GM18508 (cell line): ENCODE measurements around the gene VAMP1.
"Not testable (repeated sequence)": the region's sequence is repeated elsewhere in the genome, so short reads cannot be mapped to it uniquely, and the experiment has no call there.

Experiments used
- ATAC-seq: cut with Tn5 transposase; IDR thresholded peaks from one replicate; pipeline ENCODE4 v1.9.1; 2021; ENCODE audit warnings: moderate number of reproducible peaks; ENCODE audit not compliant: insufficient read depth, unreplicated experiment

Gene VAMP1

GRCh38 chr12:6471989-6472360, 1.5 kb upstream of the VAMP1 start:
- ATAC-seq: no peak

DNA sequence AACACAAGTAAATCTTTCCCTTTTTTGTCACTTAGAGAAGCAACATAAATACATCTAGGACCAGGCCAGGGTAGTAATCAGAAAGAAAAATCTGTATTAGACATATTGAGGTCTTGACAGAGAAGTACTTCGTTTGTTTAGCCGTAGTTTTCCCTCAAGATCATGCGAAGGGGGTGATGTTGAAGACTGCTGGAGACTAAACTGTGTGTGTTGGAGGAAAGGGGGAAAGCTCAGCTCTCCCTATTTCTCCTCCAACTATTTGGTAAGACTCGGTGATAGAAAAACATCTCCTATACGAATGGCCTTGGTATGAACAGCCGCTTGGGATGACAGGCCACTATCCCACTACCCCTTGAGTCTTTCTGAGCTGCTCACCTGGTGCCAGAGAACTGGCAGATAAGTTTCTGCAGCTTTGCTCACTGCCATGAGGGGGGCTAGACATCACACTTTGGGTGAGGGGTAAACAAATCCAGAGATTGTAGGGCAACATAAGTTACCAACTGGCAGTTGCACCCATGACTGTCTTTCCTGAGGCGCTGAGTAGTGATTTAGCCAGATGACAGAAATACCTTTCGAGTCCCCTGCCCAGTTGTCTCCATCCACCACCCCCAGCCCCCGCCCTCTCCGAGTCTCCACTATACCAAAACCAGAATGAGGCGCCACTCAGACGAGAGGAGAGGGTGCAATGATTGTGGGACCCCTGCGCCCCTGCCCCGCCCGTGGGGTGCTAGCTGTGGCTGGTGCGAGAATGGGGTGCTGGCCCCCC, 685 bp downstream of the VAMP1 start:
- ATAC-seq: no peak

DNA sequence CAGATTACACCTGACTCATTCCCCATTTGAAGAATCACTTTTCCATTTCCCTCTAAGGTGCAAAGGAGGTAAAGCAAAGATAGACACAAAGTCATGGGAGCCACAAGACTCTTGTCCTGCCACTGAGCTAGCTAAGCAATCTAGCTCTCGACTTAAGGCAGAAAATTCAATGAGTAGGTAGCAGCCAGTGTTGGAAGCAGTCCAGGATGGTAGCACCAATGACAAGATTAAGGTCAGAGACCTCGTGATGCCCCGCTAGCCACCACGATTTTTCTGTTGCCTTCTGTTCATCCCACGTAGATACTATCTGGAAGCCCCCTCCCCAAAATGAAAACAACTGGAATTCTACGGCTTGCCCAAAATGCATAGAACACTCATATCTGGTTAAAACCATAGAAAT, 1.4 kb downstream of the VAMP1 start:
- ATAC-seq: no peak

GRCh38 chr12:6468283-6468575, 2.2 kb downstream of the VAMP1 start:
- no peak for ATAC-seq

DNA sequence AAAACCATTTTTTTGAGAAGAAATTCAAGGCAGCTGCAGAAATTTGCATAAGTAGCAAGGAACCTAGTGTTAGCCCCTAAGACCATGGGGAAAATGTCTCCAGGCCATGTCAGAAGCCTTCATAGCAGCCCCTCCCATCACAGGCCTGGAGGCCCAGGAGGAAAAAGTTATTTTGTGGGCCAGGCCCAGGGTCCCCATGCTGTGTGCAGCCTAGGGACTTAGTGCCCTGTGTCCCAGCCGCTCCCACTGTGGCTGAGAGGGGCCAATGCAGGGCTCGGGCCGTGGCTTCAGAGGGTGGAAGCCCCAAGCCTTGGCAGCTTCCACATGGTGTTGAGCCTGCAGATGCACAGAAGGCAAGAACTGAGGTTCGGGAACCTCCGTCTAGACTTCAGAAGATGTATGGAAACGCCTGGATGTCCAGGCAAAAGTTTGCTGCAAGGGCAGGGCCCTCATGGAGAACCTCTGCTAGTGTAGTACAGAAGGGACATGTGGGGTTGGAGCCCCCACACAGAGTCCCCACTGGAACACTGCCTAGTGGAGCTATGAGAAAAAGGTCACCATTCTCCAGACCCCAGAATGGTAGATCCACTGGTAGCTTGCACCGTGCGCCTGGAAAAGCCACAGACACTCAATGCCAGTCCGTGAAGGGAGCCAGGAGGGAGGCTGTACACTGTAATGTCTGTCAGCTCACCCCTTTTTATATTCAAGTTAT, 2.8 kb downstream of the VAMP1 start:
- ATAC-seq: not testable (repeated sequence)

GRCh38 chr12:6466751-6467150, 3.7 kb downstream of the VAMP1 start:
- ATAC-seq: not testable (repeated sequence)

DNA sequence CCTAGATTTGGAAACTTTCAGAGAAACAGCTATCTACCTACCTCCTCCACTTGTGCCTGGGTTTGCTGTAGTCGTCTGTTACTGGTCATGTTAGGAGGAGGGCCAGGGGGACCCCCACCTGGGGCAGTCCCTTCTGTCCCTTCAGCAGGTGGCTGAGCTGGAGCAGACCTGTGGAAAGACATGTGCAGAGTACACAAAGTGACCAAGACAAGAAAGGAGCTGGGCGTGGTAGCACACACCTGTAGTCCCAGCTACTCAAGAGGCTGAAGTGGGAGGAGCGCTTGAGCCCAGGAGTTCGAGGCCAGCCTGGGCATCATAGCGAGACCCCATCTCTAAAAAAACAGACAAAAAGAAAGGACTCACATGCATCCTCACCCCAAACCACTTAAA, 4.3 kb downstream of the VAMP1 start:
- ATAC-seq: no peak

- no peak for ATAC-seq
Observed at GRCh38 chr12:6465467-6466183, 4.9 kb downstream of the VAMP1 start.

GRCh38 chr12:6464531-6464930, 5.9 kb downstream of the VAMP1 start:
- ATAC-seq: no peak

- ATAC-seq: no peak
Observed at GRCh38 chr12:6463858-6464257, 6.6 kb downstream of the VAMP1 start.

- ATAC-seq: no peak
Observed at GRCh38 chr12:6463216-6463615, 7.3 kb downstream of the VAMP1 start.

- ATAC-seq: no peak
Observed at GRCh38 chr12:6462234-6462995, 8.1 kb downstream of the VAMP1 start.

DNA sequence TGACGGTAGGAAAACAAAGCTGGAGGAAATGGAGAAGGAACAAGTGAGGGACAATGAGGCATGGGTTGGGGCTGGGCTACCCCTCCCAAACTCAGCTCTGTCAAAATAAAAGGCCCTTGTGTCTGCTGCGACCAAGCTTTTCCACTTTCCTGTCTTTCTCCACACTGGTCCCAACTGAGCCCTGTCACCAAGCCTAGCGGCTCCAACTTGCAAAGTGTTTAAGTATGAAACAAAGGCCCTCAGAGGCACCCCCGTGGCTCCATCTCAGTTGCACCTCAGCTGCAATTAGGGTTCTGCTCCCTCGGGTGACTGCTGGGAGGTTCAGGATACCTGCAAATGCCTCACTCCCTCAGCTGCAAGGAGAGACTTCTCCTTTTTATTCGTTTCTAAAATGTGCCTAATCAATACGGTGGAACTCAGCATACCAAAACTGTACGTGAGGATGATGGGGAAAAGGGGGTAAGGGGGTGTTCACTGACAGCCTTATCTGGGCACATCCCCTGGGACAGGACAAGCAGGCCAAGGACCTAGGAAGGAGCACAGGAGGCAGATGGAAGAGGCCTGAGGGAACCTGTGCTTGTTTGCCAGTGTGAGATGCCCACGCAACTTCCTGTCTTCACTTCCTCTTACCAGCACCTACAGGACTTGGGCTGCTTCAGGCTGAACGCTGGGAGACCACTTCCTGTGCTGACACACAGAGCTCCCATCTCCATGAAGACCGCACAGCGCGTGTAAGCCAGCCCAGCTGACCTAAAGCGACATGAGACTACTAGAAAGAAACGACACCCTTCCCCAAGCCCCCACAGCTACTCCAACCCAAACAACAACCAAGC, 8.9 kb downstream of the VAMP1 start:
- ATAC-seq: peak; percentile 45

DNA sequence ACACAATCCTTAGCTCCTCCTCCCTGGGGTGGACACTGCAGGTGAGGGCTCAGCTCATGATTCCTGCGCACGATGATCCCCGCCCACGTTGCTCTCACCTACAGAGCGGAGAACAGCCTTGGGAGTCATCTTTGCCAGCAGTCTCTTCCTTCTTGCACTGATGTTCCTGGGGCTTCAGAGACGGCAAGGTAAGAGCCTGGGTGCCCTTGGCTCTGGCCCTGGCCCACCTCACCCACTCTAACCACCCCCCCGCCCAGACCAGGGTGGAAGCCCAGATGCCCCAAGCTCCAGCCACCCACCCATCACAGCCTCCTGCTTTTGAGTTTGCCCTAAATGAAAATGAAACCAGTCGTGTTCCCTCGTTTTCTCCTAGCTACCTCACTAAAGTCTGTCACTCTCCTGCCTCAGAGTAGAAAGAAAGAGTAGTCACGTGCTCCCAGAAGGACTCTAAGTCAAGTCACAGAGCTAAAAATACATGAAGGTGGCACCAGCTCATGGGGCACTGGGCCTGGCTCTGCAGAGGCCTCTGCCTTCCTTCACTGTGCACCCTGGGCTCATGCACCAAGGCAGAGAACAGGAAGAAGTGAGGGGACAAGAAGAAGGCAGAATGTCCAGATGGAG, 9.6 kb downstream of the VAMP1 start:
- no peak for ATAC-seq

GRCh38 chr12:6459004-6459337, 11.5 kb downstream of the VAMP1 start:
- no peak for ATAC-seq

GRCh38 chr12:6458281-6459003, 12.0 kb downstream of the VAMP1 start:
- ATAC-seq: no peak

GRCh38 chr12:6457220-6457945, 13.1 kb downstream of the VAMP1 start:
- no peak for ATAC-seq

DNA sequence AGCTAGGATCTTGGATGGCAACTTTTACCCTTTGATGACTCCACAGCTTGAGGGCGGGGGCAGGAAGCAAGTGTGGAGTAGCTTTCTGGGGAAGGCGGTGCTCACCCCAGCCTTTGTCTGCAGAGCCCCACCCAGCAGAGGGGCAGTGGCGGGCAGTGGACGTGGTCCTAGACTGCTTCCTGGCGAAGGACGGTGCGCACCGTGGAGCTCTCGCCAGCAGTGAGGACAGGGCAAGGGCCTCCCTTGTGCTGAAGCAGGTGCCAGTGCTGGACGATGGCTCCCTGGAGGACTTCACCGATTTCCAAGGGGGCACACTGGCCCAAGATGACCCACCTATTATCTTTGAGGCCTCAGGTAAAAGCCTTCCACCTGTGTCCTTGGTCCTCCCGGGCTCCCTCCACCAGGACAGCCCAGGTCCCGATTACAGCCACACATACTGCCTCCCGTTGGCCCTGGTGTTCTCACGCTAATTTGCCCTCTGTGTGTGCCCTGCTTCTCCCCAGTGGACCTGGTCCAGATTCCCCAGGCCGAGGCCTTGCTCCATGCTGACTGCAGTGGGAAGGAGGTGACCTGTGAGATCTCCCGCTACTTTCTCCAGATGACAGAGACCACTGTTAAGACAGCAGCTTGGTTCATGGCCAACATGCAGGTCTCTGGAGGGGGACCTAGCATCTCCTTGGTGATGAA, 17.4 kb downstream of the VAMP1 start:
- no peak for ATAC-seq
